ENCODE data around the gene ATXN7L1.

GRCh38 chr7:105664816-105665525, 211.4 kb downstream of the ATXN7L1 start:
- no peak for TF ChIP-seq SUZ12 (IDR thresholded peaks at IDR 0.05)
- TF ChIP-seq FOXK2 (IDR thresholded peaks at IDR 0.05) = no peak
- no peak for TF ChIP-seq ELF4 (IDR thresholded peaks at IDR 0.05)
- no peak for TF ChIP-seq ZNF384 (IDR thresholded peaks at IDR 0.05)
- no peak for TF ChIP-seq FOXM1 (IDR thresholded peaks at IDR 0.05; ENCODE audit: borderline replicate concordance)
- TF ChIP-seq TARDBP (IDR thresholded peaks at IDR 0.05) = no peak
- no peak for TF ChIP-seq BHLHE40 (IDR thresholded peaks at IDR 0.05; ENCODE audit: borderline replicate concordance)
- no peak for TF ChIP-seq SP1 (IDR thresholded peaks at IDR 0.05)
- TF ChIP-seq CTBP1 (IDR thresholded peaks at IDR 0.05; ENCODE audit: borderline replicate concordance) = no peak
- no peak for TF ChIP-seq PKNOX1 (IDR thresholded peaks at IDR 0.05)
- no peak for TF ChIP-seq HDGF (IDR thresholded peaks at IDR 0.05; ENCODE audit: borderline replicate concordance)
- TF ChIP-seq NFRKB (IDR thresholded peaks at IDR 0.05) = no peak
- no peak for TF ChIP-seq L3MBTL2 (conservative IDR thresholded peaks at IDR 0.05)
- TF ChIP-seq ARNT (IDR thresholded peaks at IDR 0.05) = no peak

Measured in HEK293T (cell line).